Fibroblast of skin of right quadriceps (primary cell): ENCODE data around the gene KLHL40.

ENCODE experiments used
- DNase-seq: peaks from one replicate; pipeline ENCODE4 v3.0.0-alpha.2; 2013

Gene KLHL40

GRCh38 chr3:42728668-42729364 is 43.5 kb downstream of the KLHL40 start:
- DNase-seq: no peak

GRCh38 chr3:42729404-42730145 is 44.2 kb downstream of the KLHL40 start:
- DNase-seq: no peak

DNA sequence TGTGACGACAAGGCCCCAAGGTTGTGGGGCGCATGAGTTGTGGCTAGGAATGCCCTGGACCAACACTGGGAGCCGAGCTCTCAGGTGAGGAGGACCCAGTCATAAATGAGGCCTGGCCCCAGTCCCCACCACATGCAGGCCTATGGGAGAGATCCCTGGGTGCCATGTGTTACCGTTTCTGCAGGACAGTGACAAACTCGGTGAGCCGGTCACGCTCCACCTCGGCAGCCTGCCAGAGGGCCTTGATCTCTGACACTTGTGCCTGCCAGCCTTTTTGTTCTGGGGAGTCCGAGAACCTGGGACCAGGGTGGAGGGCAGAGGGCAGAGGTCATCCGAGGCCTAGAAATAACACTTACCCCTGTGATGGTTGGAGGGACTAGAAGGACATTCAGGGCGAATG is 45.0 kb downstream of the KLHL40 start:
- DNase-seq: no peak

DNA sequence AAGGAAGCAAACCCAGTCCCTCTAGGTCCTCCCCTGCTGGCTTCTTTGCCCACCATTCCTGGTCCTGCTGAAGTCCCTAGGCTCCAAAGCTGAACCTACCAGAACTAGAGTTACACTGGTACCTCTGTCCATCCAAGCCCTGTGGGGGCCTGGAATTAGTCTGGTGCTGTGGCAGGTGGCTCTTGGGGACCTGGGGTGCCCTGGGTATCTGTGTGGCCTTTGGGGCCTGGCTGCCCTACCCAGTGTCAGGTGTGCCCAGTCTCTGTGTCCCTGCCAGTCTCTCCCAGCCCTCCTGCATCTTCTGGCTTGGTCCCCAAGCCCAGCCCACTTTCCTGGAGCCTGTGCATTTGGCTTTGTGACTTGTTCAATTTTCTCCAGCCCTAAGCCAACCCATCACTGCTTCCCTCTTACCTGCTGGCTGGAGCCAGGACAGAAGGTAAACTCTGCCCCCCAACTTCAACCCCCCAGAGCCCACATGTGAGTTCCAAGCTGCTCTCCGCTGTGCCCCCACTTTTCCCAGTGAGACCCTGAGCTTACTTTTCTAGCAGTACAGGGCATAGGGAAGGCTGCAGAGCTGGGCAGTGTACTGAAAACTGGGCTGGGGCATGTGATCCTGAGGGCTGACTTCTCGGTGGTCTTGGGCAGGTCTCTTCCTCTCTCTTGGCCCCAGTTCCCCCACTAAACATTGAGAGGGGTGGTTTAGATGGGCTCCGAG is 45.5 kb downstream of the KLHL40 start:
- no peak for DNase-seq

- no peak for DNase-seq
Measured at GRCh38 chr3:42731476-42732195, 46.3 kb downstream of the KLHL40 start.

DNA sequence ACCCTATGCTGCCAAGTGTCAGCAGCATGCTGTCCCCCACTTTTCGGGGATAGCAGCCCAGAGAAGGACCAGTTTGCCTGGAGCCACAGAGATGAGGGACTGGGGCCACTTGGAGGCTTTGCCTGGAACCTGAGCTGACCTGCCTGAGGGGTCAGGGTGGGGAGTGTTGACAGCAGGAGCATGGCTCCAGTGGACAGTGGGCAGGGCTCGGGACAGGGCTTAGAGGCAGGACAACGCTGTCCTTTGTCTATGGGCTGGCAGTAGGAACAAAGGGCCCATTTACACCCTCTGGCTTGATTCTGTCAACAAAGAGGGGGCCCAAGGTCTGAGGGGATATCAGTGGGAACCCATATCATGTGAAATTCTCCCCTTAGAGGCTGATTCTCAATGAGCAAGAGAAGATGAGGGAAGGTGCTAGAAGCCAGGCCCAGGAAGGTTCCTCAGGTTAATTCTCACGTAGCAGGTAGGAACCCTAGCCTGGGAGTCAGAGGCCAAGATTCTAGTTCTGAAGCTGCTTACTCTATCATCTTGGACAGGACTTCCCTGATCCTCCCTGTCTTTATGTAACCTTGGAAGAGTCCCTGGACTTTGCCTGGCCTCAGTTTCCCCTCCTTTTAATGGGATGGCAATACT is 47.0 kb downstream of the KLHL40 start:
- no peak for DNase-seq

DNA sequence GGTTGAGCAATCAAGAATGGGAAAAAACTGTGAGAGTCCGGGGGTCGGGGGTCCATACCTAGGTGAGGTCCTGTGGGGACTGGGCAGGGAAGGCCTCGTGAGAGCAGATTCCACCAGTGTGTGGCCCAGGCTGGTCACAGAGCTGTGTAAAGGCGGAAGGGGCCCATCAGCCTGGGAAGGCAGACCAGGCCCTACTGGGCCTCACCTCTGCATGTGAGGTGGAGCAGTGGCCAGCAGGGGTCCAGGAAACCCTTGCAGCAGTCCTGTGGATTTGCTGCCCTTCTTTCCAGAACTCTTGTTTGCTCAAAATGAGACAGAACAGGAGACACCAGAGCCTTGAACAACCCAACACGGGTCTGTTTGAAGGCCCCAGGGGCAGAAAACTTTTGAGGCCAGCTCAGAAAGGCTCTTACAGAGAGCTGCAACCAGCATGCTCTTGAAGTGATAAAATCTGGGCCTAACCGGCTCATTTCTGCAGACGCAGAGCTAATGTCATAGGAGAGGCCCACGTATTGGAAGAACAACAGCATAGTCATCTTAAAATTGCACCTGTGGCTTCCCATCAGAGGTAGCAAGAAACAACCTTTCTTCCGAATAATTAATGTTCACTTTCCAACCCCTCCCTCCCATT is 47.6 kb downstream of the KLHL40 start:
- DNase-seq: no peak

DNA sequence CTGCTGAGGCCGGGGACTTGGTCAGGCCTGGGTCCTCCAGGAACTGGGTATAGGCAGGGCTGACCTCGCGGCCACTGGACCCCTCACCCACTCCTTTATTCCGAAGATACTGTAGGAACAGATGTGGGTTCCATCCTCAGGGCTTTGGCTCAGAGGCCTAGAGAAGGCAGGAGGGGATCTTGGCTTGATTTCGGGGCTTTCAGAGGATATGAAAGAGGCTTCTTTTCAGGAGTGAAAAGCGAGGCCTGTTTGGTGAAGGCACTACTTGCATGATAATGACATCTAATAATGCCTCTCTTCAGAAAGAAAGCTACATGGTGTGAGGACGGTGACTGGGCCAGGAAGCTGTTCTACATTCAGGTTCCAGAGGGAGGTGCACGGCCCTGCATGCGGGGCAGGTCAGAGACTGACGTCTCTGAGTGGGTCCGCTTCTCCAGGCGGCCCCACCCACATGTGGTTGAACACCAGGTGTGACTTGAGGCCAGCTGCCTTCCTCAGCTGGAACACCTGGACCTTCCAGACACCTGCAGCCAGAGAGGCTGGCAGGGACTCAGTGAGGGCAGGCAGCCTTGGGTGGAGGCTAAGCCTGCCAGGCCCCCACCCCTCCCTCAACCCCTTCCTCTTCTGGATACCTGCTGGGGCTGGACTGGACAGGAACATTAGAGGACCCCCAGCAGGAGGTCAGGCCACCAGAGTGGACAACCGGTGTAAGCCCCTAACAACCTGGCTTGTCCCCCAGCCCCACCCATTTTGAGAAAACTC is 48.3 kb downstream of the KLHL40 start:
- no peak for DNase-seq

- no peak for DNase-seq
Measured at GRCh38 chr3:42734263-42734860, 49.0 kb downstream of the KLHL40 start.

GRCh38 chr3:42735019-42735418 is 49.7 kb downstream of the KLHL40 start:
- DNase-seq: no peak

DNA sequence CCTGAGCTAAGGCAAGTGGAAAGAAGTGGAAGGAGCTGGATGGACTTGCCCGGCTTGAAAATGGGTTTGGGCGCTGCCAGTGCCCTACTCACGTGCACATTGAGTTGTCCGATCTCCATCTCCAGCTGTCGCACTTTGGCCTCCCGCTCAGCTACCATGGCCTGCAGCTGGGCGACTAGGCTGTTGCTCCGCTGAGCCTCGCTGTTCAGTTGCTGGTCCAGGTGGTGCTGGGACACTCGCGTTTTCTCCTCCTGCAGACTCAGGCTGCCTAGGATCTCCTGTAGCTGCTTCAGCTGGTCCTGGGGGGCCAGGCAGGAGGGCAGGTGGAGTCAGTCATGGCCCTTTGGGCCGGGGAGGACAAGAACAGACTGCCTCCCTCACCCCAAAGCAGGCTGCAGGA is 50.3 kb downstream of the KLHL40 start:
- no peak for DNase-seq

DNA sequence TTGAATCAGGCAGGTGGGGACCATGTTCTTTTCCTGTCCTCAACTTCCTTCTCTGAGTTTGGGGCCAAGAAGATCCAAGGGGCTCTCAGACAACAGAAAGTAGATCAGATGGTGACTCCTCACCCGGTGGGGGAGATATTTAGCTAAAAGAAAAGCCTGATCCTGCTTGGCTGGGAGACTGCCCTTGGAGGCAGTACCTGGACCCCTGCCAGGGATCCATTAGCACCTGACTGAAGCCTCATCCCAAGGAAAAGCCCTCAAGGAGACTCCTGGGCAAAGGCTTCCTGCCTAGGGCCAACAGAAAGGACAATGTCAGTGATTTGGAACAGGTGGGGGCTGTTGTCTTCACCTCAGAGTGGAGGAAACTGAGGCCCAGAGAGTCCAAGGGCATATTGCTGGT is 50.7 kb downstream of the KLHL40 start:
- DNase-seq: no peak

GRCh38 chr3:42736531-42736930 is 51.2 kb downstream of the KLHL40 start:
- DNase-seq: no peak

DNA sequence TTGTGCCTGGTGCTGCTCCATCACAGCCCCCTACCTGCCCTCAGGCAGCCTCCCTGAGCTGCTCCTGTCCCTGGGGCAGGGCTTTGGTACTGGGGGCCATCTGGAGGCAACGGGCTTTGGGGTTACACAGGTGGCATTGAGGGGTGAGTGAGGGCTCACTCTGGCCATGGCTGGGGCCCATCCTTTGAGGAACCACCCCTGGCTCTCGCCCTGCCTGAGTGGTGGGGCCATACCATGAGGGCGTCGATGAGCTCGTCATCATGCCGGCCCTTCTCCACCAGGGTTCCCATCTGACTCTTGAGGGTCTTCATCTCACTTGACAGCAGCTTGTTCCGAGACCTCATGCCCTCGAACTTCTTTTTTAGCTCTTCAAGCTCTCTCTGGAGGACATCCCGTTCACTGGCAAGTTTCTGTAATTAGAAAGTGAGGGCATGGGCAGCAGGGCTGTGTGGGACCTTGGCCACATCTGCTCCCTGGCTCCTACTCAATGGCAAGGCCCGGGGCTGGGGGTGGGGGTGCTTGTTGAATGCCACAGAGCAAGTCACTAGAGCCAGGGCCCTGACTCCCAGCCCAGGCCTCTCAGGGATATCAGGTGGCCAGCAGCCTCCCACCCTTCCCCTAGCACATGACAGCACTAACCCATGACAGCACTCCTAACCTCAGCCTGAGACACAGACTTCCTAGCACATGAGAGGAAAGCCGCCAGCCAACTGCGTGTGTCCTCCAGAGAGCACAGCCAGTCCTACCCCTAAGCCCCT is 54.2 kb downstream of the KLHL40 start:
- DNase-seq: no peak

- no peak for DNase-seq
Measured at GRCh38 chr3:42741796-42742195, 56.5 kb downstream of the KLHL40 start.
